ENCODE results near the gene SLC32A1.

SLC32A1 gene

DNA sequence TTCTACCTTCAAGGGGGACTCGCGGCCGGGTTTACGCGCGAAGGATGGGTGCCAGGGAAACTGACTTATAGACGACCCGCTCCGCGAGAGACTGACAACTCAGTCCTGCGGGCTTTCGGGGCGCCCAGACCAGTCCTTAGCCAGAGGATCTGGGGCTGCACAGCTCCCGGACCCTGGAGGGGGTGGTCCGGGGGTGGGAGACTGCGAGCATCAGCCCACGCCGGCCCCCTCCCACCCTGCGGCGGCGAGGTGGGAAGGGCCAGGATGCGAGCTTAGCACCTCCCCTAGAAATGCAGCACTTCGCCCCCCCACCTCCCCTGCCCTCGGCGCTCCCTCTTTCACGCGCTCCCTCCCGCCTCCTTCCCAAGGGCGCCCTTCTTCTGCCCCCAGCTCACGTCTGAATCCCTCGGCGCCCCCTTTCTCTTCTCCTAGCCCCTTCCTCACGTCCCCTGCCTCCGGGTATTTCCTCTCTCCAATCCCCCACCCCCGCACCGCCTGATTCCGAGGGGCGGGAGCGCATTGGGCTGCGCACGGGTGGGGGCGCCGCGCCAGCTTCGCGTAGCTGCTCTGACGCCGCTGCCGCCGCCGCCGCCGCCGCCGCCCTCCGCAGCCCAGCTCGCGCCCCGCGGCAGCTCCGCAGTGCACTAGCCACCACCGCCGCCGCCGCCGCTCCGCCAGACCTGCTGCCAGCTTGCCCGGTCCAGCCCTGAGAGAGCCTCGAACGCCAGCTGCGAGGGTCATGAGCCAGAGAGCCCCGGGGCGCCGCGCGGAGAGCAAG lies at the start of gene SLC32A1:
Gene SLC32A1, plus strand, starts transcription at position 639 of the 778 bp plus-strand sequence. CDS start 239 bp downstream, outside the sequence.
- Histone ChIP-seq H3K27me3 (ENCODE audit: control insufficient read depth, insufficient read depth, low read length) (peaks cover 100% of the 10 kb centered on the region), H3K9ac (ENCODE audit: low read depth, low read length) (no peak within 1 kb of the TSS), H3K4me1 (ENCODE audit: control insufficient read depth, insufficient read depth, low read length) (peaks cover 35% of the 10 kb centered on the region), H3K36me3 (ENCODE audit: control insufficient read depth, insufficient read depth, low read length) (no peaks in the 10 kb centered on the region), H3K27ac (ENCODE audit: low read depth, low read length) (no peak within 1 kb of the TSS), H3K4me3 (ENCODE audit: low read depth, low read length) (peak within 1 kb of the TSS; percentile 46), H3K9me3 (ENCODE audit: control insufficient read depth, insufficient read depth, low read length) (no peaks in the 10 kb centered on the region)

GRCh38 chr20:38674765-38675133 lies 49.5 kb upstream of the SLC32A1 start:
- Histone ChIP-seq H3K27me3 (ENCODE audit: control insufficient read depth, insufficient read depth, low read length) (peaks cover 43% of the 10 kb centered on the region), H3K9me3 (ENCODE audit: control insufficient read depth, insufficient read depth, low read length) (no peaks in the 10 kb centered on the region), H3K36me3 (ENCODE audit: control insufficient read depth, insufficient read depth, low read length) (no peaks in the 10 kb centered on the region), H3K4me3 (ENCODE audit: low read depth, low read length) (peak overlapping the region; percentile 49; the same call in 1 of the 2 replicates), H3K4me1 (ENCODE audit: control insufficient read depth, insufficient read depth, low read length) (peaks cover 8% of the 10 kb centered on the region), H3K27ac (ENCODE audit: low read depth, low read length) (no peak overlapping the region), H3K9ac (ENCODE audit: low read depth, low read length) (no peak overlapping the region)

DNA sequence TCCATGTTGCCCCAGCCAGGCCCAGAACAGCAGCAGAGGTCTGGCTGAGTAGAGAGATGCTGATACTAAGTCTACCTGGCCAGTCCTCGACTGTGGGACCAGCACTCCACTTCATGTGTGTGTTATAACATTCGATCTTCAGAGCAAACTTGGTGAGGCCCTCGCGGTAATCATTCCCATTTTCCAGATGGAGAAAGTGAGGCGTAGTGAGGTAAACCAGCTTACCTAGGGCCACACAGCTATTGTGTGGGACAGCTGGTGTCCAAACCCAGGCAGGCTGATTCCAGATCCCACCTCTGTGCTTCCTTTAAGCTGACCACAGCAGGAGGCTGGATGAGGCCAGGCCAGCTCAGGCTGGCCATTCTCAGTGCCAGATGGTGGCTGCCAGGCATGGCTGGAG lies 47.7 kb upstream of the SLC32A1 start:
- Histone ChIP-seq H3K4me1 (ENCODE audit: control insufficient read depth, insufficient read depth, low read length) (peaks cover 5% of the 10 kb centered on the region), H3K9me3 (ENCODE audit: control insufficient read depth, insufficient read depth, low read length) (no peaks in the 10 kb centered on the region), H3K4me3 (ENCODE audit: low read depth, low read length) (no peak overlapping the region), H3K36me3 (ENCODE audit: control insufficient read depth, insufficient read depth, low read length) (no peaks in the 10 kb centered on the region), H3K9ac (ENCODE audit: low read depth, low read length) (no peak overlapping the region), H3K27ac (ENCODE audit: low read depth, low read length) (no peak overlapping the region), H3K27me3 (ENCODE audit: control insufficient read depth, insufficient read depth, low read length) (peaks cover 44% of the 10 kb centered on the region)

DNA sequence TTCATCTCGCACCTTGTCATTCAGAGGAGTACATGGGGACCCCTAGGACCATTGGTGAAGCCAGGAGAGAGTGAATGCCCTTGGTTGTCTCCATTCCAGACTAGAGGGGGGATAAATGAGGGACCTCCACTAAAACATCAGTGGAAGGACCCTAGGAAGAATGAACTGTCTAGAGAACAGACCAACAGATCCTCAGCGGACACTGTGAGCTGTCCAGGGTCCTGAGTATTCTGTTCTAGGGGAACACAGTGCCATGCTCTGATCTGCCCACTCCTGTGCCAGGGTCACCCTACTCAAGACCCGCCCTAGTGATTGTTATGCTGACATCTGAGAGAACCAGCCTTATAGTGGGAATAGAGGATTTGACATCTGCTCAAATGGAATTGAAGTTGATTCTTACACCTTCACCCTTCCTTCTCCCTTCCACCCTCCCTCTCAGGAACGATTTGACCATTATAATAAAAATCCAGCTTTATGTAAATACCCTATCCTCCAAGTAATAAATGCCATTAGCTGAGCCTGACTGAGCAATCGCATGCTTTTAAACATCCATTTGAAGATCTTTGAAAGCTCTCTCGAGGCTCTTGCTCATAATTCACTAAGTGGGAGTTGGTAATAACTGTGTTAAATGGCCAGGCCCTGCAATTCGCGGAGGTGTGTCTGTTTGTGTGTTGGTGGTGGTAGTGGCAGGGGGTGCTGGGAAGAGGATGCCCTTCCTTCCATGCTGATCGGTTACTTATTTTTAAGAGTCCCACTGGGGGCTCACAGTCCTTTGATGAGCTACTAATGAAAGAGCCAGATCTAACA lies 43.6 kb upstream of the SLC32A1 start:
- Histone ChIP-seq H3K9me3 (ENCODE audit: control insufficient read depth, insufficient read depth, low read length) (no peaks in the 10 kb centered on the region), H3K4me1 (ENCODE audit: control insufficient read depth, insufficient read depth, low read length) (no peaks in the 10 kb centered on the region), H3K36me3 (ENCODE audit: control insufficient read depth, insufficient read depth, low read length) (no peaks in the 10 kb centered on the region), H3K27me3 (ENCODE audit: control insufficient read depth, insufficient read depth, low read length) (peaks cover 26% of the 10 kb centered on the region), H3K4me3 (ENCODE audit: low read depth, low read length) (no peak overlapping the region), H3K27ac (ENCODE audit: low read depth, low read length) (no peak overlapping the region), H3K9ac (ENCODE audit: low read depth, low read length) (no peak overlapping the region)

DNA sequence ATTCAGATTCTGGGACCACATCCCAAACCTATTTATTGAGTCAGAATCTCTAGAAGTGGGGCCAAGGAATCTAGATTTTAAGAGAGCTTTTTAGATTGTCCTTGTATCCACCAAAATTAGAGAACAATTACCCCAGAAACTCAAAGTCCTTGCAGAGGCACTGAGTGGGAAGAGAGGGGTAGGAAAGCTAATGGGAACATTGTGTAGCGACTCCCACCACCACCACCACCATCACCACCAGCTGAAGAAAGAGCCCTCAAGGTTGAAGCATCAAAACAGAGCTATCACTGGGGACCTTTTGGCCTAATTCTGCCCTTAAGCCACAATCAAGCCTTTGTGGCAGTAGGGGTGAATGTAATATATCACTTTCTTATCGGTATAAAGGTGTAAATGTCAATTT lies 39.0 kb upstream of the SLC32A1 start:
- Histone ChIP-seq H3K36me3 (ENCODE audit: control insufficient read depth, insufficient read depth, low read length) (no peaks in the 10 kb centered on the region), H3K4me3 (ENCODE audit: low read depth, low read length) (no peak overlapping the region), H3K27ac (ENCODE audit: low read depth, low read length) (no peak overlapping the region), H3K27me3 (ENCODE audit: control insufficient read depth, insufficient read depth, low read length) (peaks cover 45% of the 10 kb centered on the region), H3K9ac (ENCODE audit: low read depth, low read length) (no peak overlapping the region), H3K4me1 (ENCODE audit: control insufficient read depth, insufficient read depth, low read length) (no peaks in the 10 kb centered on the region), H3K9me3 (ENCODE audit: control insufficient read depth, insufficient read depth, low read length) (no peaks in the 10 kb centered on the region)

DNA sequence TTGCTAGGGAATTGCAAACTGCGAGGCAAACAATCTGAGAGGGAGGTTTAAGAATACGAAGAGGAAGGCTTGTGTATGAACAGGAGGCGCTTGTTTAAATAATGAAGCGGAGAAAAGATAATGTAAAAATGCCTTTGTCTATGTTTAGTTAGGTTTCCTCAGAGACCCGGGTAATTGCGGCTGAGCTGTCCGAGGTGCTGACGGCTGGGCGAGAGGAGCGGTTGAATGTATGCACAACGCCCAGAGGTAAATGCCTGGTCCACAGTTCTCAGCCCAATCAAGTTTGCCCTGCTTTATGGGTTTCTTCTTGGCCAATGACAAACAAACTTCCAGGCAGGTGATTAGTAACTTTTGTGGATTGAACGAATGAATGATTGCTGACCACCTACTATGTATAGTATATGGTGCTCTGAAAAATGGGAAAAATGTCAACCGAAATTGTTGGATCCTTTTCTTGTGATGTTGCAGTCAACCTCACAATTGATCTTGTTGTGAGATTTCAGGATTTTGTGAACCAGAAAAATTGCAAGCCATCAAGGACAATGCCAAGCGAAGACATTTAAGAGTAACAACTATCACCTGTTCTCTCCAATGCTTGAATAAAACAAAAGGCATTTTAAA lies 38.3 kb upstream of the SLC32A1 start:
- no peak overlapping the region for H3K9ac ChIP-seq (ENCODE audit: low read depth, low read length)
- no peaks in the 10 kb centered on the region for H3K4me1 ChIP-seq (ENCODE audit: control insufficient read depth, insufficient read depth, low read length)
- H3K27ac ChIP-seq (ENCODE audit: low read depth, low read length) = no peak overlapping the region
- H3K4me3 ChIP-seq (ENCODE audit: low read depth, low read length) = no peak overlapping the region
- H3K9me3 ChIP-seq (ENCODE audit: control insufficient read depth, insufficient read depth, low read length) = no peaks in the 10 kb centered on the region
- no peaks in the 10 kb centered on the region for H3K36me3 ChIP-seq (ENCODE audit: control insufficient read depth, insufficient read depth, low read length)
- H3K27me3 ChIP-seq (ENCODE audit: control insufficient read depth, insufficient read depth, low read length) = peaks cover 45% of the 10 kb centered on the region

GRCh38 chr20:38692436-38693411 lies 31.6 kb upstream of the SLC32A1 start:
- peaks cover 18% of the 10 kb centered on the region for H3K27me3 ChIP-seq (ENCODE audit: control insufficient read depth, insufficient read depth, low read length)
- peaks cover 3% of the 10 kb centered on the region; the same call in 1 of the 2 replicates for H3K4me1 ChIP-seq (ENCODE audit: control insufficient read depth, insufficient read depth, low read length)

GRCh38 chr20:38697306-38697705 lies 27.0 kb upstream of the SLC32A1 start:
- no peak overlapping the region for H3K9ac ChIP-seq (ENCODE audit: low read depth, low read length)
- H3K36me3 ChIP-seq (ENCODE audit: control insufficient read depth, insufficient read depth, low read length) = no peaks in the 10 kb centered on the region
- peaks cover 3% of the 10 kb centered on the region; the same call in 1 of the 2 replicates for H3K4me1 ChIP-seq (ENCODE audit: control insufficient read depth, insufficient read depth, low read length)
- H3K27ac ChIP-seq (ENCODE audit: low read depth, low read length) = no peak overlapping the region
- H3K9me3 ChIP-seq (ENCODE audit: control insufficient read depth, insufficient read depth, low read length) = no peaks in the 10 kb centered on the region
- H3K4me3 ChIP-seq (ENCODE audit: low read depth, low read length) = no peak overlapping the region
- H3K27me3 ChIP-seq (ENCODE audit: control insufficient read depth, insufficient read depth, low read length) = no peaks in the 10 kb centered on the region

More at GRCh38 chr20:38692436-38693411, 31.6 kb upstream of the SLC32A1 start:
- Histone ChIP-seq H3K27ac (ENCODE audit: low read depth, low read length) (no peak overlapping the region), H3K9ac (ENCODE audit: low read depth, low read length) (no peak overlapping the region), H3K4me3 (ENCODE audit: low read depth, low read length) (no peak overlapping the region), H3K36me3 (ENCODE audit: control insufficient read depth, insufficient read depth, low read length) (no peaks in the 10 kb centered on the region), H3K9me3 (ENCODE audit: control insufficient read depth, insufficient read depth, low read length) (no peaks in the 10 kb centered on the region)

GRCh38 chr20:38698541-38698940 lies 25.7 kb upstream of the SLC32A1 start:
- Histone ChIP-seq H3K9me3 (ENCODE audit: control insufficient read depth, insufficient read depth, low read length) (no peaks in the 10 kb centered on the region), H3K9ac (ENCODE audit: low read depth, low read length) (no peak overlapping the region), H3K27ac (ENCODE audit: low read depth, low read length) (no peak overlapping the region), H3K27me3 (ENCODE audit: control insufficient read depth, insufficient read depth, low read length) (no peaks in the 10 kb centered on the region), H3K4me3 (ENCODE audit: low read depth, low read length) (no peak overlapping the region), H3K36me3 (ENCODE audit: control insufficient read depth, insufficient read depth, low read length) (no peaks in the 10 kb centered on the region), H3K4me1 (ENCODE audit: control insufficient read depth, insufficient read depth, low read length) (no peaks in the 10 kb centered on the region)

- H3K9me3 ChIP-seq (ENCODE audit: control insufficient read depth, insufficient read depth, low read length) = no peaks in the 10 kb centered on the region
- H3K27me3 ChIP-seq (ENCODE audit: control insufficient read depth, insufficient read depth, low read length) = no peaks in the 10 kb centered on the region
- H3K9ac ChIP-seq (ENCODE audit: low read depth, low read length) = no peak overlapping the region
- no peaks in the 10 kb centered on the region for H3K36me3 ChIP-seq (ENCODE audit: control insufficient read depth, insufficient read depth, low read length)
- H3K27ac ChIP-seq (ENCODE audit: low read depth, low read length) = no peak overlapping the region
- H3K4me1 ChIP-seq (ENCODE audit: control insufficient read depth, insufficient read depth, low read length) = no peaks in the 10 kb centered on the region
- no peak overlapping the region for H3K4me3 ChIP-seq (ENCODE audit: low read depth, low read length)
Observed at GRCh38 chr20:38700141-38700540, 24.1 kb upstream of the SLC32A1 start.
